Activated CD8-positive, alpha-beta memory T cell treated with anti-CD3 and anti-CD28 coated beads for 4 hours (primary cell): Measurements from ENCODE around the gene GLIPR2.
"Not testable (repeated sequence)": the region's sequence is repeated elsewhere in the genome, so short reads cannot be mapped to it uniquely, and the experiment has no call there.

ENCODE experiments used
- DNase-seq, 2 donors: peaks; one replicate each; pipeline ENCODE4 v3.0.0-alpha.2; 2020; ENCODE audit warnings: low read depth in 2 of 2

GLIPR2 gene

DNA sequence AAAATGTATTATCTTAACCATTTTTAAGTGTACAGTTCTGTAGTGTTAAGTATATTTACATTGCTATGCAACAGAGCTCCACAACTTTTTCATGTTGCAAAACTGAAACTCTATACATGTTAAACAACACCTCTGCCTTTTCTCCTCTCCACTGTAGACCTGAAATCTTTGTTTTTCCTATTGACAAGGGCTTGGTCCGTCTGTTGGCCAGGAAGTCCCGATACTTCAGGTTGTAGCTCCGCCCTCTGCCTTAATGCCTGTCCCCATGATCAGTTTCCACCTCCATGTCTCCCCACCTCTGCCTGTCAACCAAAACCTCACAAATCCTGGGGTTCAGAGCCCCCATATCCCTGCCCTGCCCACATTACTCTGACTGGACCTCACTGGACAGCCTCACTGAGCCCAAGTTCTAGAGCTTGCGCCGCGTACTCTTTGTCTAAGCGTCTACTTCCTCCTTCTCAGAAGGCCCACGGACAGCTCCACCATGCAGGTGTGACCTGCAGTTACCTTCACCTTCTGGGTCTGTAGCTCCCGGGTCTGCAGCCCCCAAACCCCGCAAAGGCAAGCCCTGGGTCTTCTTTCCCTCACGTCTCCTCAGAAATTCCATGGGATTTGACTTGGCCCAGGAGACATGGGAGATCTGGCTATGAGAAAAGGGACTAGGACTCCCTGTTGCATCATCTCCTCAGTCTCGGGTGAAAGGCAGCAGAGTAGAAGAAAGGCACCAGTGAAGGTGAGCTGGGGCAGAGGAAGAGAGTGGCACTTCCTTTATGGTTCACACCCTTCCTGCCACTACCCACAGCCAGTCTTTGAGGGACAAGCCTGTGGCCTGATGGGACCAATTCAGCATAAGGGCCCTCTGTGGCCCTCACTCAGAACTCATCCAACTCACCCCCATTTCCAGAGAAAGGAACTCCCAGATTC lies 8.0 kb downstream of the GLIPR2 start:
- DNase-seq = no peak

DNA sequence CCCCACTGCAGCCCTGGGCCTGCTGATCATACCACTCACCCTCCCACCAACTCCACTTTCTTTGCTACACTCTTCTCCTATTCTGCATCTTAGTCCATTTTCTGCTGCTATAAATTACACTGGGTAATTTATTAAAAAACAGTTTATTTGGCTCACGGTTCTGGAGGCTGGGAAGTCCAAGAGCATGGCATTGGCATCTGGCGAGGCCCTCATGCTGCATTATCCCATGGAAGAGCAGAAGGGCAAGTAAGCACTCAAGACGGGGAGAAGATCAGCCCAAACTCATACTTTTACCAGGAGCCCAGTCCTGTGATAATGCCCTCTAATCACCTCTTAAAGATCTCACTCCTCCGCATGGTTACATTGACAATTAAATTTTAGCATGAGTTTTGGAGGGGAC lies 9.4 kb downstream of the GLIPR2 start:
- DNase-seq = no peak

DNA sequence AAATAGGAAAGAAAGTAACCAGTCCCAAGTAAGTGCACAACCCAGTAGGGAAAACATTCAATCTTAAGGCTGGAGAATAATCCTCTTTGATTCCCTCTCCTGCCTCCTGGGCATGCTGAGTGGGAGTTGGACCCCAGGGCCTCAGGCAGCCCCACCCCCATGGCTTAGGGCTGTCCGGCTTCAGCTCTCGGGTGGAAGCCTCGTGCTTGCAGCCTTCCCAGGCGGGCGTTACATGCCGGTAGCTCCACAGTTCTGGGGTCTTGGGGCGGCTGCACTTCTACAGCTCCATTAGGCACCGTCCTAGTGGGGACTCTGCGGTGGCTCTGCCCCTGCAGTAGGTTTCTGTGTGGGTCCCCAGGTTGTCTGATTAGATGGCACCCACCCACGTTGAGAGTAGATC lies 10.1 kb downstream of the GLIPR2 start:
- DNase-seq = no peak

DNA sequence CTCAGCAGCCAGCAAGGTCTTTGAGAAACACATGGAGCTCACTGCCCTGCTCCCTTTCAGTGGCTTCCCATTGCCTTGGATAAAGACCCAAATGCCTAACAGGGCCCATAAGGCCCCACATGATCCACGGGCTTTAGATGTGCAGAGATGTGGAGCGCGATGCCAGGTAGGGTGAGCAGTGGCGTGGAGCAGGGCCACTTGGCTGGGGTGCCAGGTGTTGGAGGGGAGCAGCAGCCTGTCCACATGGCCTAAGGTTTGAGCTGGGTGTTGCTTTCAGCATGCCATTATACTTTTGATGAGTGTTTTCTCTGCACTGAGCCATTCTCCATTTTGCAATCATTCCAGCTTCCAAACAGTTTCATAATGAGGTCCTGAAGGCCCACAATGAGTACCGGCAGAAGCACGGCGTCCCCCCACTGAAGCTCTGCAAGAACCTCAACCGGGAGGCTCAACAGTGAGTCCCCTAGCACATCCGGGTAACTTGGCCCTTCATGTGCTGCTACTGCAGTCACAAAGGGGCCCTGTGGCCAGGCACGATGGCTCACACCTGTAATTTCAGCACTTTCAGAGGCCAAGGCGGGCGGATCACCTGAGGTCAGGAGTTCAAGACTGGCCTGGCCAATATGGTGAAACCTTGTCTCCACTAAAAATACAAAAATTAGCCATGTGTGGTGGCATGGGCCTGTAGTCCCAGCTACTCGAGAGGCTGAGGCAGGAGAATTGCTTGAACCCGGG lies 11.1 kb downstream of the GLIPR2 start:
- DNase-seq = no peak

DNA sequence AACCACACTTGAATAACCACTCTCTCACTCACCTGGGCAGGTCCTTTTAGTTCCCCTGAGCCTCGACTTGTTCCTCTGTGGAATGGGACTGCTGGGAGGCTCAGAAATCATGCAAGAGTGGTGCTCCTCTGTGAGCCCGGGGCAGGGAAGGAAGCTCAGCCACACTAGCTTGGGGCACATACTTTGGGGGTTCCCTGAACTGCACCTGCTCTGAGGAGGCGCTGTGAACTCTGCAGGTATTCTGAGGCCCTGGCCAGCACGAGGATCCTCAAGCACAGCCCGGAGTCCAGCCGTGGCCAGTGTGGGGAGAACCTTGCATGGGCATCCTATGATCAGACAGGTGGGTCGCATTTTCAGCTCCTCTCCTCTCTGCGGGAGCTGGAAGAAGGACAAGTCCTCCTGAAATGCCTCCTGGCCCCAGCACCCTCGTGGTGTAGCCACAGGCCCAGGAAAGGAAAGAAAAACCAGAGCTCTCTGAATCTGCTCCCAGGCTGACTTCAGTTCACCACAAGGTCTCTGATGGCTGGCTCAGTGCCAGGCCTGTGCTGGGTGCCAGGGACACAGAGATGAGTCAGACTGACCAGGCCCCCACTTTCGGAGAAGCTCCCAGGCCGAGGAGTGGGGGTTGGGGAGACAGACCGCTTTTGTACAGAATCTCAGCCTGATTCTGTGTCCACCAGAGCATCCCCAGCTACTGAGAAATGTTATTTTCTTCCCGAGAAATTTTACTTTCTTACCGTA lies 11.9 kb downstream of the GLIPR2 start:
- peak; percentile 57 to 60 for DNase-seq

DNA sequence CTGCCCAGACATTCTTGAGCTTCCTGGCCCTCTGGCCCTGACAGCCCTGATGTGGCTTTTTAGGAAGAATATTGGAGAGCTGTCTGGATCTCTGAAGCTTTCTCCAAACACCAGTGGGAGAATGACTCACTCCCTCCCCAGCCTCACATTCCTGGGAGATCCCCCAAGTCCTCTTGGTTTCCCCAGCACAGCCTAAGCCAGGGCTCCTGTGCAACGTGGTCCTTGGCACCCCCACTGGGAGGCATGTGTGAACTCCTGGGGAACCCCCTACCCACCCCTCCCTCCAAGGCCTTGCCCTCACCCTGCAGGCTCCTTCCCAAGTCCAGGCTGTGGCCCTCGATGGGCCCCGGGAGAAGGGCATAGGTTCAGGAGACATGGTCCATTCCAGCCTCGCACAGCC lies 12.7 kb downstream of the GLIPR2 start:
- no peak for DNase-seq

DNA sequence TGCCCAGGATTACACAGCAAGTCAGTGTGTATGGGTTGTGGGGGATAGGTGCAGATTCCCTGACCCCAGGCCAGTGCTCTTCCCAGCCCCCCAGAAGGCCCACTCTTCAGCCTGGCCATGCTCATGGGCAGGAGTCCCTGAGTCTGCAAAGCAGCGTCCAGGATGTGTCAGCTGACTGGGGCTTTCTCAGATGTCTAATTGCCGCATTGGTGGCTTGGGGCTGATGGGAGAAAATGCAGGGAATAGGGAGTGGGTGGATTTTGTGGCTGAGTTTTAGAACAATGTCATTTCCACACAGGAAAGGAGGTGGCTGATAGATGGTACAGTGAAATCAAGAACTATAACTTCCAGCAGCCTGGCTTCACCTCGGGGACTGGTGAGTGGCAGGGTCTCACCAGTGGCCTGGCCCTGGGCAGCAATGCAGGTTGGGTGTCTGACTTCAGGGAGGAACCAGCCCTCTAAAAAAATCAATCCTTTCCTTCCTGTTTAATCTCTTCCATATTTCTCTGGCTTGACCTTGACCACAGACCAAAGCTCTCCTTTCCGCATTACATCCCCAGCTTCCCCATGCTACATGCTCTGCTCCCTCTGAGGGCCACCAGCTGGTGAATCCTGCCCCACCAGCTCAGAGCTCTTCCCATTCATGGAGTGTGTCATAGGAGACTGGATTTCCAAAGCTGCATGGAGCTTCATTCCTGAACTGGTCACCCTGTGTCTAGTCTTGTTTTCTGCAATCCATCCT lies 14.2 kb downstream of the GLIPR2 start:
- DNase-seq = no peak

DNA sequence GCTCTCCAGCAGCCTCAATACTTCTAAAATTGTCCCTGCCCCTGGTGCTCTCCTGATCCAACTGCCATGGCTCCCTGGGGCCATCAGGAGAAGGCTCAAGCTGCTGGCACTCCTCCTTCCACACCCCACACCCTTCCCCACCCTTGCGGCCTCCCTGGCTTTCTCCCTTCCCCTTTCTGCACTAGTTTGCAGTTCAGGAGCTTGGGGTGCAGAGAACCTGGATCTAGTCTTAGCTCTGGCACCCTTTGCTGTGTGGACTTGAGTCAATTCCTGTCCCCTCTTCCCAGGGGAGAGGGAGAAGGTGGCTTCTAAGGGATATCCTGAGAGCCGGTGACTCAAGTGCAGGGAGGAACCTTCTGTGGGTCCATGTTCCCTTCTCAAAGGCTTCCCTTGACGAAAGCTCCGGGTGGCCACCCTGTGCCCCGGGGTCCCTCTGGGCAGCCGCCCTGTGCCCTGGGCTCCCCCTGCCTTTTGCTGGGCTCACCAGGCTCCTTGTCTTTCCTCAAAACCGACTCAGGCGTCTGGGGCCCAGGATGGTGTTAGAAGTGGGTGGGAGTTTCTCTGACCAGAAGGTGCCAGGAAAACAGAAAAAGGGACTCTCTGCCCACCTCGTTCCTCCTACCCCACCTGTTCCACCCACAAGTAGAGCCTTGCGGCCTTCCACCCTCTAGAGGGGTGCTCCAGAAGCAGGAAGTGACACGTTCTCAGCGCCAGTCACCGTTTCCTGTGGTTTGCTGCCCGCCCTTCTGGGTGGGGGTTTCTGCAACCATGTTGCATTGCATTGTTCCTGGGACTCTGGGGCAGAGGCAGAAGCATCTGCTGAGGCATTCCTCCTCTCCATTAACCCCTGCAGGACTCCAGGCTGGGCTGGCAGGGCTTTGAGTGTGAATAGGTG lies 15.0 kb downstream of the GLIPR2 start:
- peak; percentile 82 to 89 for DNase-seq

DNA sequence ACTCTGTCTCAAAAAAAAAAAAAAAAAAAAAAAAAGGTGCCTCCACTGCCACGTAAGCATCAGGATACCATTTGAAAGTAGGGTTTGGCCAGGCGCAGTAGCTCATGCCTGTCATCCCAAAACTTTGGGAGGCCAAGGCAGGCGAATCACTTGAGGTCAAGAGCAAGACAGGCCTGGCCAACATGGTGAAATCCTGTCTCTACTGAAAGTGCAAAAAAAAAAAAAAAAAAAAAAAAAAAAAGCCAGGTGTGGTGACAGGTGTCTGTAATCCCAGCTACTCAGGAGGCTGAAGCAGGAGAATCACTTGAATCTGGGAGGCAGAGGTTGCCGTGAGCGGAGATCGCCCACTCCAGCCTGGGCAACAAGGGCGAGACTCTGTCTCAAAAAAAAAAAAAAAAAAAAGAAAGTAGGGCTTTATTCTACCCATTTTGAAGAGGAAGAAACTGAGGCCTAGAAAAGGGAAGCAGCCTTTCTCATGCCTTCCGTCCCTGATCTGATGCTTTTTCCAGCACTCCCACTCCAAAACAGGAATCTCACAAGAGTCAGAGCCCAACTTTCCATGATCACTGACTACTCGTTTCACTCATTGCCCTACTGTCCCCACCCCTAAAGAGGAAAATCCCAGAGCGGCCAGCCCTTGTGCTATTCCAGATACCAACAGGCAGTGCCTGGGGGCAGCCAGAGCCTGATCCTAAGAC lies 16.4 kb downstream of the GLIPR2 start:
- no peak for DNase-seq

DNA sequence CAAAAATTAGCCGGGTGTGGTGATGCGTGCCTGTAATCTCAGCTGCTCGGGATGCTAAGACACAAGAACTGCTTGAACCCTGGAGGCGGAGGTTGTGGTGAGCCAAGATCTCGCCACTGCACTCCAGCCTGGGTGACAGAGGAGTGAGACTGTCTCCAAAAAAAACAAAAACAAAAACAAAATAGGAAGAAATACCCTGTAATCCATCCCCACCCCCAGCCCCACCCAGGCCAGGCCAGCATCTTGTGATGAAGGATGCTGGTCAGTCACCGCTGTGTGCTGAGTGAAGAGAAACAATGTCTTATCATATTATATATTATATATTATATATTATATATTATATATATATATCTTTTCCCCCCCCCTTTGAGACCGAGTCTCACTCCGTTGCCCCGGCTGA lies 17.2 kb downstream of the GLIPR2 start:
- no peak for DNase-seq

DNA sequence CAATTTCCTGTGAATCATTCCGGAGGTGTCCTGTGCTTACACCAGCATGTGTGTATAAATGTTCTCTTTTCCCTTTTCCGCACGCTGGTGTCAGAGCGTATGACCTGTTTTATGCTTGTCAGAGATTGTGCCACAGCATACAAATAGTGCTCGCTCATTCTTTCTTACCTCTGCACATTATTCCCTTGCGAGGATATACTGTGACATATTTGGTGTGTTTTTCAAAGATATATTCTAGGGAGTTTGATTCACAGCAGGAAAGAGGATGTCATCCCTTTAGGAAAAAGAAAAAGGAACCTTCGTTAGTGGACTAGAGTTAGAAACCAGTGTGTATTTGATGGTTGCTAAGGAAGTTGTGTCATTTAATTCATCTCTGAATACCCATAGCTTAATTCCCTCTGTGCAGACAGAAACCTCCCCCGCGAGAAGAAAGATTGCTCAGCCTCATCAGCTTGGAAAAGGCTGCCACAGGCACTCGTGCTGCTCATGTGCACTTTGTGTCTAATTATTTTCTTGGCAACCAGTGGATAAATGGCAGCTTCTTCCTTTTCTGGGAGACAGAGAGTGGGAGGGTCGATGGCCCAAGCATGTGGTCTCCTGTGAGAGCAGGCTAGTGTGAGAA lies 17.9 kb downstream of the GLIPR2 start:
- DNase-seq = no peak

DNA sequence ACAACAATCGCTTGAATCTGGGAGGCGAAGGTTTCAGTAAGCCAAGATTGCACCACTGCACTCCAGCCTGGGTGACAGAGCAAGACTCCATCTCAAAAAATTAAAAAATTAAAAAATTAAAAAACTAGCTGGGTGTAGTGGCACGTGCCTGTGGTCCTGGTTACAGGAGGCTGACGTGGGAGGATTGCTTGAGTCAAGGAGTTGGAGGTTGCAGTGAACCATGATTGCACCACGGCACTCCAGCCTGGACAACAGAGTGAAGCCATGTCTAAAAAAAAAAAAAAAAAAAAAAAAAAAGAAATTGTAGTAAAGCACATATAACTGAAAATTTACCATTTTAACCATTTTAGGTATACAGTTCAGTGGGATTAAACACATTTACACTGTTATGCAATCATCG lies 19.6 kb downstream of the GLIPR2 start:
- no peak for DNase-seq

DNA sequence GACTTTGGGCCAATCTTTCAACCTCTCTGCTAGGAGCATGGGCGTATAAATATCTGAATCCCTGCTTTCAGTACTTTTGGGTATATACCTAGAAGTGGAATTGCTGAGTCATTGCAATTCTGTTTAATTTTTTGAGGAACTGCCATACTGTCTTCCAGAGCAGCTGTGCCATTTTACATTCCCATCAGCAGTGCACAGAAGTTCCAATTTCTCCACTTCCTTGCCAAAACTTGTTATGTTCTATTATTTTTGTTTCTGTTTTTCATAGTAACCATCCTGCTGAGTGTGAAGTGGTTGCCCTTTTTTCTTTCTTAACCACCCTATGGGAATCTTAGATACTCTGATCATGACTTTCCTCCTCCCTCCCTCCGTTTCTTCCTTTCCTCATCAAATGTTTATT lies 21.6 kb downstream of the GLIPR2 start:
- no peak for DNase-seq

DNA sequence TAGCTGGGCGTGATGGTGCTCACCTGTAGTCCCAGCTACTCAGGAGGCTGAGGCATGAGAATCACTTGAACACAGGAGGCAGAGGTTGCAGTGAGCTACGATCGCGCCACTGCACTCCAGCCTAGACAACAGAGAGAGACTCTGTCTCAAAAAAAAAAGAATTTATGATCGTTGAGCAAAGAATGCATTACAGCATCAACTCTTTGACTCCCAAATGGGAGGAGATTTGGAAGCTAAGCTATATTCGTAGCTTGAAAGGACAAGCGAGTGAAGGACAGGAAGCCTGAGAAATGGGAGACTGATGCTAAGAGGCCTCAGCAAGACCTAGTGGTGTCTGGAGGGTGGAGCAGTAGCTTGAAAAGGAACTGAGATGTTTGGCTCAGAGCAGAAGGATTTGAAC lies 22.4 kb downstream of the GLIPR2 start:
- no peak for DNase-seq

DNA sequence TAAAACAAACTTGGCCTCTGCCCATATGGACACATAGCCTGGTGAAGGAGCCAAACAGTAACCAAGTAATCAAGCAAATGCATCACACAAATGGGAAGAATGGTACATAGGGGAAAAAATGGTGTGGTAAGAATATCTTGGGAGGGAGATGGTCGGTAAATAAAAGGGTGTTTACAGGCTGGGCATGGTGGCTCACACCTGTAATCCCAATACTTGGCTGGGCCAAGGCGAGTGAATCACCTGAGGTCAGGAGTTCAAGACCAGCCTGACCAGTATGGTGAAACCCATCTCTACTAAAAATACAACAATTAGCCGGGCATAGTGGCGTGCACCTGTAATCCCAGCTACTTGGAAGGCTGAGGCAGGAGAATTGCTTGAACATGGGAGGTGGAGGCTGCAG lies 23.0 kb downstream of the GLIPR2 start:
- DNase-seq = not testable (repeated sequence)

DNA sequence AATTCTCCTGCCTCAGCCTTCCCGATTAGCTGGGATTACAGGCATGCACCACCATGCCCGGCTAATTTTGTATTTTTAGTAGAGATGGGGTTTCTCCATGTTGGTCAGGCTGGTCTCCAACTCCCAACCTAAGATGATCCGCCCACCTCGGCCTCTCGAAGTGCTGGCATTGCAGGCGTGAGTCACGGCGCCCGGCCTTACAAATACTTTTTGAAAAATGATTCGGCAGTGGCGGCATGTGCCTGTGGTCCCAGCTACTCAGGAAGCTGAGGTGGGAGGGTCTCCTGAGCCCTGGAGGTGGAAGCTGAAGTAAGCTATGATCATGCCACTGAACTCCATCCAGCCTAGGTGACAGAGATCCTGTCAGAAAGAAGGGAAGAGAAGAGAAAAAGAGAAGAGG lies 23.6 kb downstream of the GLIPR2 start:
- not testable (repeated sequence) for DNase-seq

DNA sequence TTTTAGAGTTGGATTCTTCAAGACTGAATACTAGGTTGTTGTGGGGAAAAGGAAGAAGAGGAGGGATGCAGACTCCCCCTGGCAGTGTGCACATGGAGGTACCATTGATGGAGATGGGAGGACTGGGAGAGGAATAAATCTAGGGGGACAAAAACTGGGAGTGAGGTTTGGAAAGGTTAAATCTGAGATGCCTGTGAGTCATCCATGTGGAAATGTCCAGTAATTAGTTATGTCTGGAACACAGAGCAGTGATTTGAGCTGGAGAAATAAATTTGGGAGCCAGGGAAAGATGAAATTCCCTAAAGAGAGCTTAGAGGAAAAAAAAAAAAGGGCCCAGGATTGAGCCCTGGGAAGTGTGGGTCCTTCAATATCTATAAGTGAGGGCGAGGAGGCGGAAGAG lies 24.7 kb downstream of the GLIPR2 start:
- no peak for DNase-seq

DNA sequence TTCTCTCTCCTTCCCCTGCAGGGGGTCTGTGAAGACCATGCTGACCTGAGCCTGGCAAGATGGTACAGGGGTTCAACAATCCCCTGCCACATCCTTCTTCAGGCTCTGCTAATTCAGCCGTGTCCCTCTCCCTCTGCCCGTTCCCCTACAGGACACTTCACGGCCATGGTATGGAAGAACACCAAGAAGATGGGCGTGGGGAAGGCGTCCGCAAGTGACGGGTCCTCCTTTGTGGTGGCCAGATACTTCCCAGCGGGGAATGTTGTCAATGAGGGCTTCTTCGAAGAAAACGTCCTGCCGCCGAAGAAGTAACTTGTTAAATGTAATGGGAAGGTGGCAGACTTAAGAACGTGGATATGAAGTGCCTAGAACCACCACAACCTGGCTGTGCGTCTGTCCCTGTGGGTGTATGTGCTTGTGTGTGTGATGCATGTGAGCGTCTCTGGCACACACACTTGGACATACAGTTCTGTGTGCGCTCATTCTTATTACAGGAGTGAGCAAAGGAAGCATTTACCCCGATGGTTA lies 25.7 kb downstream of the GLIPR2 start:
- no peak for DNase-seq

DNA sequence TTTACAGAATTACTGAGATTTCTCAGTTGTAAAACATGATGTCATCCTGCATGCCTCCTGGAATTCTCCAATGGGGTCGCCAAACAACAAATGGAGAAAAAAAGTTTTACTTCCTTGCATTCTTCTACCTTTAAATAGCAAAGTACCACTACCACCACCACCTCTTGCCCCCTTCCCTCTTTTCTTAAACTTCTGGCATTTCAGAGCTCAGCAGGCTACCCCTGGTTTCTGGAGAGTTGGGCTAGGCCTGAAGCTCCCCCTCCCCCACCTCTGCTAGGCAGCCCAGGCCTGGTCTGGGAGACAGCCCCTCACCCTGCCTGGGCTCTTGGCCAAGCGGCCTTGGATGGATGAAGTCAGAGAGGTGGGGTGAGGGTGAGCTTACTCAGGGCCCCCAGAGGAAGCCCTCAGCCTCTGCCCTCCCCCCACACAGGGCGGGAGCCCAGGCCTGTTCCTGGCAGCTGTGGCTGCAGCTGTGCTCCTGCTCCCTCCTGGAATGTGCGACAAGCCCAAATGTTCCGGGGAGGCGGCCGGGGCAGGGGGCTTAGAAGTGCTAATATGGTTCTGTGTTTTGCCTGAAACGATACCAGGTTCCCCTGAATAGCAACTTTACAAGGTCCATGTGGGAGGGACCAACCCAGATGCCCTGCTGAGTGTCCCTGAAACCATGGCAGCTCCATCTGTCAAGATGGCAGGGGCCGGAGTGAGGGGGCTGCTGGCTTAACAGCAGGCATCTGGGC lies 26.7 kb downstream of the GLIPR2 start:
- no peak for DNase-seq
